PFSK-1 (cell line): Measurements from ENCODE around the gene FAM13A.

Source experiments
- FOXP2 ChIP-seq: optimal IDR thresholded peaks from 2 replicates; pipeline ENCODE3; 2011; ENCODE audit warnings: borderline replicate concordance, control low read depth, inconsistent platforms; ENCODE audit not compliant: insufficient read depth; ENCODE audit errors: extremely low read length, extremely low read depth
- POLR2AphosphoS5 ChIP-seq: IDR thresholded peaks from 2 replicates; pipeline ENCODE4 v1.6.1; 2012; ENCODE audit warnings: low read depth, mild to moderate bottlenecking, control low read depth, low read length, moderate library complexity
- SIN3A ChIP-seq: IDR thresholded peaks from 2 replicates; pipeline ENCODE4 v1.6.1; 2012; ENCODE audit warnings: mild to moderate bottlenecking, low read length, moderate library complexity, borderline replicate concordance; ENCODE audit not compliant: insufficient read depth
- TAF1 ChIP-seq: IDR thresholded peaks from 2 replicates; pipeline ENCODE4 v1.6.1; 2012; ENCODE audit warnings: low read length, control low read depth, borderline replicate concordance; ENCODE audit not compliant: insufficient read depth
- TF ChIP-seq, protein P1 (sequence below), 2 experiments: IDR thresholded peaks; 2 replicates each; pipeline versions ENCODE4 v1.6.1 to v1.8.0; 2011 to 2012; ENCODE audit warnings: low read depth in 2 of 2, low read length in 2 of 2, control low read depth in 1 of 2, inconsistent platforms in 1 of 2, mild to moderate bottlenecking in 1 of 2, moderate library complexity in 1 of 2; ENCODE audit not compliant: insufficient read depth in 1 of 2

DNA sequence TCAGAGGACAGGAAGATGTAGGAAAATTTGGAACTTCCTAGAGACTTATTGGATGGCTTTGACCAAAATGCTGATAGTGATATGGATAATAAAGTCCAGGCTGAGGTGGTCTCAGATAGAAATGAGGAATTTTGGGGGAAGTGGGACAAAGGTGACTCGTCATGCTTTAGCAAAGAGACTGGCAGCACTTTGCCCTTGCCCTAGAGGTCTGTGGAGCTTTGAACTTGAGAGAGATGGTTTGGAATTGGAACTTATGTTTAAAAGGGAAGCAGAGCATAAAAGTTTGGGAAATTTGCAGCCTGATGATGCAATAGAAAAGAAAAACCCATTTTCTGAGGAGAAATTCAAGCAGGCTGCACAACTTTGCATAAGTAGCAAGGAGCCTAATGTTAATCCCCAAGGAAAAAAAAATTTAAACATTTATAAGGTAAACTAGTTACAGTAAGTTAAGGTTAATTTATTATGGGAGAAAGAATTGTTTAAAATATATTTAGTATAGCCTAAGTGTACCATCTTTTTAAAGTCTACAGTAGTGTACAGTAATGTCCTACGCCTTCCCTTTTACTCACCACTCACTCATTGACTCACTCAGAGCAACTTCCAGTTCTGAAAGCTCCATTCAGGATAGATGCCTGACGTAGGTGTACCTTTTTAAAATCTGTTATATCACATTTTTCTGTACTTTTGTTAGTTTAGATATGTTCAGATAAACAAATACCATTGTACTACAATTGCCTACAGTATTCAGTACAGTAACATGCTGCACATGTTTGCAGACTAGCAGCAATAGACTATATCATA, 101.2 kb downstream of the FAM13A start:
- TF ChIP-seq POLR2AphosphoS5 (no peak), TAF1 (no peak), SIN3A (no peak), FOXP2 (no peak)
- TF ChIP-seq, protein P1, sequence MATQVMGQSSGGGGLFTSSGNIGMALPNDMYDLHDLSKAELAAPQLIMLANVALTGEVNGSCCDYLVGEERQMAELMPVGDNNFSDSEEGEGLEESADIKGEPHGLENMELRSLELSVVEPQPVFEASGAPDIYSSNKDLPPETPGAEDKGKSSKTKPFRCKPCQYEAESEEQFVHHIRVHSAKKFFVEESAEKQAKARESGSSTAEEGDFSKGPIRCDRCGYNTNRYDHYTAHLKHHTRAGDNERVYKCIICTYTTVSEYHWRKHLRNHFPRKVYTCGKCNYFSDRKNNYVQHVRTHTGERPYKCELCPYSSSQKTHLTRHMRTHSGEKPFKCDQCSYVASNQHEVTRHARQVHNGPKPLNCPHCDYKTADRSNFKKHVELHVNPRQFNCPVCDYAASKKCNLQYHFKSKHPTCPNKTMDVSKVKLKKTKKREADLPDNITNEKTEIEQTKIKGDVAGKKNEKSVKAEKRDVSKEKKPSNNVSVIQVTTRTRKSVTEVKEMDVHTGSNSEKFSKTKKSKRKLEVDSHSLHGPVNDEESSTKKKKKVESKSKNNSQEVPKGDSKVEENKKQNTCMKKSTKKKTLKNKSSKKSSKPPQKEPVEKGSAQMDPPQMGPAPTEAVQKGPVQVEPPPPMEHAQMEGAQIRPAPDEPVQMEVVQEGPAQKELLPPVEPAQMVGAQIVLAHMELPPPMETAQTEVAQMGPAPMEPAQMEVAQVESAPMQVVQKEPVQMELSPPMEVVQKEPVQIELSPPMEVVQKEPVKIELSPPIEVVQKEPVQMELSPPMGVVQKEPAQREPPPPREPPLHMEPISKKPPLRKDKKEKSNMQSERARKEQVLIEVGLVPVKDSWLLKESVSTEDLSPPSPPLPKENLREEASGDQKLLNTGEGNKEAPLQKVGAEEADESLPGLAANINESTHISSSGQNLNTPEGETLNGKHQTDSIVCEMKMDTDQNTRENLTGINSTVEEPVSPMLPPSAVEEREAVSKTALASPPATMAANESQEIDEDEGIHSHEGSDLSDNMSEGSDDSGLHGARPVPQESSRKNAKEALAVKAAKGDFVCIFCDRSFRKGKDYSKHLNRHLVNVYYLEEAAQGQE (IDR thresholded peaks at IDR 0.05; ENCODE audit: insufficient read depth in 1 of 2, low read depth in 2 of 2, low read length in 2 of 2) = no peak
